AG04450 (cell line): ENCODE data around the gene TNRC6C. TPM values are rescaled to one million over a fixed set of nuclear protein-coding genes. Genes with fewer than 3 reads are reported as not detected.

Experiments used
- CTCF ChIA-PET: fragments of 300-600, 350-600 bp; formaldehyde crosslinking; extraction: SDS; loops from one replicate; lab custom pipeline; 2022; ENCODE audit warnings: antibody characterized with exemption, inconsistent platforms; lab: Charles Lee
- POLR2A ChIA-PET: fragments of 350-600 bp; formaldehyde crosslinking; extraction: SDS; loops from one replicate; lab custom pipeline; 2021; ENCODE audit warnings: antibody characterized with exemption, inconsistent platforms; lab: Yijun Ruan, JAX
- DNase-seq: peaks from one replicate; pipeline ENCODE4 v3.0.0-alpha.2; 2011; ENCODE audit warnings: low read depth, low spot score
- H3K27ac ChIP-seq: one replicate; pipeline ENCODE4 v1.5.1; 2012; ENCODE audit warnings: low read depth, low read length, control low read depth
- H3K27me3 ChIP-seq: one replicate; pipeline ENCODE4 v1.6.0; 2012; ENCODE audit warnings: low read length; ENCODE audit not compliant: control insufficient read depth, insufficient read depth
- H3K4me3 ChIP-seq: 2 replicates; pipeline ENCODE4 v1.5.1; 2011; ENCODE audit warnings: mild to moderate bottlenecking, low read depth, low read length, control low read depth
- H3K9me3 ChIP-seq: 2 replicates; pipeline ENCODE4 v1.5.1; 2012; ENCODE audit warnings: low read length; ENCODE audit not compliant: control insufficient read depth, insufficient read depth
- CTCF ChIP-seq: IDR thresholded peaks from 2 replicates; pipeline ENCODE4 v1.5.1; 2011; ENCODE audit warnings: low read depth, low read length, control low read depth, inconsistent platforms
- polyA plus RNA-seq: library from polyadenylated mRNA; depleted of rRNA; stranded (reverse); fragments of >200 nt; gene quantifications from 2 replicates; pipeline ENCODE4 v1.2.3, GENCODE V29; 2011

The TNRC6C gene
- polyA plus RNA-seq, 1 experiment: 1.2 TPM

DNA sequence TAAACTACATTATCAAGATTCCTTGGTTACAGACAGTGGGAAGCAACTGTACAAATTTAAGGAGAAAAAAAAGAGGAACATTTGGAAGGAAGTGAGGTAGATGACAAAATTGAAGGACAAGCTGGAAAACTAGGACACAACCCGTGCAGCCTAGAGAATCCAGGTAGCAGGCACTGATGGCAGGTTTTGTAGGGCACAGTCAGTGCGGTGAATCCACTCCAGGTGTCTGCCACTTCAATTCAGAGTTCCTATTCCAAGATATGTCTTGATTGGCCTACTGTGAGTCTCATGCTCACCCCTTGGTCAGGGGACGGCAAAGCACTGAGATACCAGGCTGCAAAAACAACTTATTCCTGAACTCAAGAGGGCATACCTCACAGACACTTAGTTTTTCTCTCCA is 37.8 kb downstream of the TNRC6C start:
- Histone ChIP-seq H3K27me3 (no peaks in the 10 kb centered on the region), H3K9me3 (no peaks in the 10 kb centered on the region), H3K27ac (no peak overlapping the region), H3K4me3 (no peak overlapping the region)
- TF ChIP-seq CTCF: no peak
- no peak for DNase-seq
- ChIA-PET CTCF (no interaction called here), POLR2A (no interaction called here)

DNA sequence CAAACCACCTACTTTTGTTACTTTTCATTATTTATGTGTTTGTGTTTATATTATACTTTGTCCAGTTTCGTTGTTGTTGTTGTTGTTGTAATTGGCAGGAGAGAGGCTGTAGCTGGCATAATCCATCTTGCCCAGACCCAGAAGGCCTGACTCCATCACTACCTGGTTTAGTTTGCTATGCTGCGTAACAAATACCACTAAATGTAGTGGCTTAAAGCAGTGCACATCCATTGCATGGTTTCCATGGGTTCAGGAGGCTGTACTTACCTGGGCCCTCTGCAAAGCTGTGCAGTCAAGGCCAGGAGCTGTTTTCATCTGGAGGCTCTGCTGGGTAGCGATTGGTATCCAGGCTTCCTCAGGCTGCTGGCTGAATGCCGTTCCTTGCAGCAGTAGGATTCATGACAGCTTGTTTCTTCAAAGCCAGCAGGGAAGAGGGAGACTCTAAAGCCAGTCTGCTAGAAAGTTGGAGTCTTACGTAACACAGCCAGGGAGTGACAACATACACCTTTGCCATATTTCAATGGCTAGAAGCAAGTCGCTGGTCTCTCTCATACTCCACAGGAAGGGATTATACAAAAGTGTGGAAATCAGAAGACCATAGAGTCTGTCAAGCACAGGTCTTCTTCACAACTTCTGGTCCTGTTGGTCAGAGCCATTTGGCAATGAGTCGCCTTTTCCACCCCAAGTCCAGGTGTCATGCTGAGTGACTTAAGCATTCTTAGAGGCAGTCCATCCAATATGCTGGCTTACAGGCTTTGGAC is 41.1 kb downstream of the TNRC6C start:
- no peaks in the 10 kb centered on the region for H3K9me3 ChIP-seq
- ChIA-PET CTCF (interaction anchor here (1.1 kb wide), 1 partner anchor 13 kb away, joined by 3 read pairs; no protein-coding TSS in a partner anchor), POLR2A (no interaction called here)
- no peaks in the 10 kb centered on the region for H3K27me3 ChIP-seq
- H3K4me3 ChIP-seq: no peak overlapping the region
- DNase-seq: no peak
- no peak overlapping the region for H3K27ac ChIP-seq
- TF ChIP-seq CTCF: no peak

GRCh38 chr17:78000341-78000740 is 41.8 kb downstream of the TNRC6C start:
- no peak overlapping the region for H3K4me3 ChIP-seq
- no peaks in the 10 kb centered on the region for H3K9me3 ChIP-seq
- TF ChIP-seq CTCF: no peak
- no peak for DNase-seq
- POLR2A ChIA-PET: interaction anchor here (2.2 kb wide), 1 partner anchor 42 kb away, joined by 6 read pairs; the partner anchor contains the start of gene TNRC6C
- H3K27me3 ChIP-seq: no peaks in the 10 kb centered on the region
- CTCF ChIA-PET: no interaction called here
- H3K27ac ChIP-seq: no peak overlapping the region

DNA sequence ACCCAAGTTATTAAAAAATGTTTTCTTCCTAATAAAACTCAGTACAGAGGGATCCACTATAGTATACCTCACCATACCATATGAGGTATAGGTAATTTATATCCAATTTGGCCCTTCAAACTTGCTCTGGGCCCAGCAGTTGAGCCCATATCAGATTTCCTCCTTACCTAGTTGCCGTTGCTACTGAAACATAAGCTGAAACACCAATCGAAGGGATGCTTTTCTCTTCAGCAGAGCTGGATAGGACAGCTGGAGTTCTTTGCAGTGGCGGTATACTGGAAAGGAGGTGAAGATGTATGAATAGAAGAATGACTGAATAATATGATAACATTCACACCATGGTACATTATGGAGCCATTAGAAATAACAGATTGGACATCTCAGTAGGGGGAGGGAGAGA is 42.7 kb downstream of the TNRC6C start:
- Histone ChIP-seq H3K4me3 (no peak overlapping the region), H3K27me3 (no peaks in the 10 kb centered on the region), H3K9me3 (no peaks in the 10 kb centered on the region), H3K27ac (no peak overlapping the region)
- CTCF ChIA-PET: interaction anchor here (1.8 to 5.0 kb wide), 2 partner anchors 12 to 18 kb away, joined by 5 to 42 read pairs; no protein-coding TSS in a partner anchor
- no peak for TF ChIP-seq CTCF
- POLR2A ChIA-PET: interaction anchor here (2.2 kb wide), 1 partner anchor 43 kb away, joined by 6 read pairs; the partner anchor contains the start of gene TNRC6C
- no peak for DNase-seq

DNA sequence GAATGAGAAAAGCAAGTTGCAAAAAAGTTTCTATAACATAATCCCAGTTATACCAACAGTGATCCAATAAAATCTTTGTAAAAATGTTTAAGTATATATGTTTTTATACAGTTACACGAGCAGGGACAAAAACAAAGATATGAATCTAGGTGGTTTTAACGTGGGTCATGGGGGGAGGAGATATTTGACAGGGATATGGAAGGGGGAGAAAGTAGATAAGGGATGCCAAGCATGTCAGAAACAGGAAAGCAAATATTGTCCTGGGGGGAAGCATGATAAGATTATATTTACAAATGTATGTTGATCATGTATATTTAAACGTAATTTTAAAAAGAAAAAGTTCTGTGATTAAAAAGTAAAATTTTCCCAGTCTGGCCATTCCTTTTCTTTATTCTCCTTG is 43.1 kb downstream of the TNRC6C start:
- H3K9me3 ChIP-seq: no peaks in the 10 kb centered on the region
- no peak for TF ChIP-seq CTCF
- no peaks in the 10 kb centered on the region for H3K27me3 ChIP-seq
- CTCF ChIA-PET: interaction anchor here (1.8 to 5.0 kb wide), 2 partner anchors 12 to 17 kb away, joined by 5 to 42 read pairs; no protein-coding TSS in a partner anchor
- no peak overlapping the region for H3K4me3 ChIP-seq
- POLR2A ChIA-PET: interaction anchor here (2.2 kb wide), 1 partner anchor 43 kb away, joined by 6 read pairs; the partner anchor contains the start of gene TNRC6C
- no peak overlapping the region for H3K27ac ChIP-seq
- DNase-seq: no peak
